Uterus (tissue), 4 donors: Measurements from ENCODE around the gene PLXDC2. TPM values are rescaled to one million over a fixed set of nuclear protein-coding genes. Genes with fewer than 3 reads are reported as not detected.

Experiments used
- DNase-seq, 2 donors: peaks; one replicate each; pipeline ENCODE4 v3.0.0-alpha.2; 2019 to 2020
- H3K27ac ChIP-seq, 2 donors: fragments of 200-600 bp; sonication (generic); 1 replicate in 1 of 2; 2 replicates in 1 of 2; pipeline ENCODE4 v1.5.1; 2016 to 2018
- H3K27me3 ChIP-seq, 2 donors: fragments of 200-600 bp; sonication (generic); one replicate each; pipeline ENCODE4 v1.5.1; 2018 to 2019; ENCODE audit warnings: control low read depth in 1 of 2
- H3K36me3 ChIP-seq, 2 donors: fragments of 200-600 bp; sonication (generic); one replicate each; pipeline ENCODE4 v1.5.1; 2019; ENCODE audit warnings: control low read depth in 1 of 2
- H3K4me1 ChIP-seq, 2 donors: fragments of 200-600 bp; sonication (generic); one replicate each; pipeline ENCODE4 v1.5.1; 2018 to 2019; ENCODE audit warnings: control low read depth in 1 of 2
- H3K4me3 ChIP-seq, 2 donors: fragments of 200-600 bp; sonication (generic); 1 replicate in 1 of 2; 2 replicates in 1 of 2; pipeline ENCODE4 v1.5.1; 2018 to 2019; ENCODE audit warnings: mild to moderate bottlenecking in 1 of 2
- H3K9me3 ChIP-seq, 2 donors: fragments of 200-600 bp; sonication (generic); one replicate each; pipeline ENCODE4 v1.5.1; 2019; ENCODE audit warnings: control low read depth in 1 of 2
- CTCF ChIP-seq, 4 experiments: fragments of 200-600 bp in 2 of 4; fragments of 450-650 bp in 2 of 4; sonication (generic) in 2 of 4; IDR thresholded peaks; one replicate each; pipeline ENCODE4 v1.5.1; 2016 to 2019; ENCODE audit warnings: antibody characterized with exemption in 4 of 4, mild to moderate bottlenecking in 2 of 4, moderate library complexity in 1 of 4
- POLR2A ChIP-seq, 2 donors: fragments of 450-650 bp; IDR thresholded peaks; one replicate each; pipeline ENCODE4 v1.6.1; 2016; ENCODE audit warnings: antibody characterized with exemption in 2 of 2, mild to moderate bottlenecking in 1 of 2, moderate library complexity in 1 of 2
- intact Hi-C: fragments of 100-400 bp; cut with DNase I; formaldehyde crosslinking; loops from one replicate; pipeline ENCODE4 v1.15.1; 2023; ENCODE audit warnings: low total_unique reads
- total RNA-seq, 4 donors: library from RNA; depleted of rRNA in 3 of 4; stranded (reverse); fragments of >200 nt in 3 of 4; gene quantifications; one replicate each; pipeline versions ENCODE4 v1.1.0 to v1.2.4, GENCODE V29; 2014 to 2023
- donor health status: DM: yes; HTN: yes; CAD: no.

PLXDC2 gene
- total RNA-seq, 4 donors from 2014 or later, result 39.4 to 59.2 (median 52.2) TPM

- H3K4me3 ChIP-seq, result no peak overlapping the region
- DNase-seq, result no peak
- H3K27me3 ChIP-seq, result no peaks in the 10 kb centered on the region
- H3K36me3 ChIP-seq, result no peaks in the 10 kb centered on the region
- peaks cover 0 to 5% of the 10 kb centered on the region in 2 donors for H3K9me3 ChIP-seq
- no peaks in the 10 kb centered on the region for H3K4me1 ChIP-seq
- TF ChIP-seq POLR2A (IDR thresholded peaks at IDR 0.05) (no peak), CTCF (IDR thresholded peaks at IDR 0.05) (no peak)
- H3K27ac ChIP-seq, result no peak overlapping the region
- intact Hi-C loops, result no loop called here
Observed at GRCh38 chr10:19915125-19915524, 98.9 kb downstream of the PLXDC2 start.

GRCh38 chr10:19915816-19916215, 99.6 kb downstream of the PLXDC2 start:
- TF ChIP-seq CTCF (IDR thresholded peaks at IDR 0.05), result no peak
- no peak for TF ChIP-seq POLR2A (IDR thresholded peaks at IDR 0.05)
- Histone ChIP-seq H3K9me3 (peaks cover 0 to 5% of the 10 kb centered on the region in 2 donors), H3K4me3 (no peak overlapping the region), H3K27ac (no peak overlapping the region), H3K27me3 (no peaks in the 10 kb centered on the region), H3K4me1 (no peaks in the 10 kb centered on the region), H3K36me3 (no peaks in the 10 kb centered on the region)
- intact Hi-C loops, result no loop called here
- DNase-seq, result no peak

- no peak for TF ChIP-seq POLR2A (IDR thresholded peaks at IDR 0.05)
- no peak for TF ChIP-seq CTCF (IDR thresholded peaks at IDR 0.05)
- no peak for DNase-seq
- Histone ChIP-seq H3K9me3 (peaks cover 0 to 5% of the 10 kb centered on the region in 2 donors), H3K4me1 (peaks cover 11% of the 10 kb centered on the region in 2 donors), H3K27me3 (no peaks in the 10 kb centered on the region), H3K4me3 (no peak overlapping the region), H3K27ac (no peak overlapping the region), H3K36me3 (no peaks in the 10 kb centered on the region)
- intact Hi-C loops, result no loop called here
Observed at GRCh38 chr10:19917751-19918478, 101.7 kb downstream of the PLXDC2 start.

- DNase-seq, result no peak
- TF ChIP-seq POLR2A (IDR thresholded peaks at IDR 0.05), result no peak
- TF ChIP-seq CTCF (IDR thresholded peaks at IDR 0.05), result no peak
- intact Hi-C loops, result no loop called here
- peaks cover 11 to 18% of the 10 kb centered on the region in 2 donors for H3K4me1 ChIP-seq
- H3K36me3 ChIP-seq, result no peaks in the 10 kb centered on the region
- H3K27me3 ChIP-seq, result no peaks in the 10 kb centered on the region
- H3K9me3 ChIP-seq, result peaks cover 0 to 5% of the 10 kb centered on the region in 2 donors
- H3K4me3 ChIP-seq, result no peak overlapping the region
- no peak overlapping the region for H3K27ac ChIP-seq
Observed at GRCh38 chr10:19918794-19919193, 102.6 kb downstream of the PLXDC2 start.

- H3K36me3 ChIP-seq, result no peaks in the 10 kb centered on the region
- no peaks in the 10 kb centered on the region for H3K27me3 ChIP-seq
- peaks cover 11 to 21% of the 10 kb centered on the region in 2 donors for H3K4me1 ChIP-seq
- H3K4me3 ChIP-seq, result no peak overlapping the region
- H3K27ac ChIP-seq, result no peak overlapping the region
- TF ChIP-seq CTCF (IDR thresholded peaks at IDR 0.05) (no peak), POLR2A (IDR thresholded peaks at IDR 0.05) (no peak)
- H3K9me3 ChIP-seq, result peaks cover 0 to 5% of the 10 kb centered on the region in 2 donors
- intact Hi-C loops, result no loop called here
- DNase-seq, result no peak
Observed at GRCh38 chr10:19919671-19920070, 103.4 kb downstream of the PLXDC2 start.
